Tibial nerve (tissue), 4 donors: ENCODE measurements around the gene TNFSF13. TPM values are rescaled to one million over a fixed set of nuclear protein-coding genes. Genes with fewer than 3 reads are reported as not detected.

ENCODE experiments used
- DNase-seq, 2 donors: peaks; one replicate each; pipeline ENCODE4 v3.0.0-alpha.2; 2019; ENCODE audit warnings: low spot score in 2 of 2
- H3K27ac ChIP-seq, 4 donors: fragments of 200-600 bp; sonication (generic) in 3 of 4; one replicate each; pipeline ENCODE4 v1.5.1; 2017 to 2019; ENCODE audit warnings: mild to moderate bottlenecking in 1 of 4
- H3K27me3 ChIP-seq, 2 donors: fragments of 200-600 bp; sonication (generic) in 1 of 2; one replicate each; pipeline versions ENCODE4 v1.5.1 to v1.6.0; 2017 to 2019
- H3K36me3 ChIP-seq, 3 donors: fragments of 200-600 bp; sonication (generic); one replicate each; pipeline ENCODE4 v1.5.1; 2018 to 2019
- H3K4me1 ChIP-seq, 4 donors: fragments of 200-600 bp; sonication (generic) in 3 of 4; one replicate each; pipeline ENCODE4 v1.5.1; 2017 to 2019
- H3K4me3 ChIP-seq, 4 donors: fragments of 200-600 bp; sonication (generic) in 3 of 4; one replicate each; pipeline ENCODE4 v1.5.1; 2017 to 2019; ENCODE audit warnings: mild to moderate bottlenecking in 1 of 4, moderate library complexity in 1 of 4
- H3K9me3 ChIP-seq, 4 donors: fragments of 200-600 bp; sonication (generic) in 3 of 4; one replicate each; pipeline ENCODE4 v1.5.1; 2017 to 2019
- CTCF ChIP-seq, 5 experiments: fragments of 200-600 bp in 3 of 5; fragments of 450-650 bp in 2 of 5; sonication (generic) in 3 of 5; IDR thresholded peaks; one replicate each; pipeline ENCODE4 v1.5.1; 2016 to 2019; ENCODE audit warnings: antibody characterized with exemption in 5 of 5, mild to moderate bottlenecking in 3 of 5, moderate library complexity in 2 of 5
- EP300 ChIP-seq, 2 donors: sonication (generic); formaldehyde crosslinking; IDR thresholded peaks; one replicate each; pipeline ENCODE4 v1.6.1; 2017; ENCODE audit warnings: antibody characterized with exemption in 2 of 2, mild to moderate bottlenecking in 1 of 2
- POLR2A ChIP-seq, 2 donors: fragments of 450-650 bp; IDR thresholded peaks; one replicate each; pipeline ENCODE4 v1.6.1; 2017; ENCODE audit warnings: antibody characterized with exemption in 2 of 2, mild to moderate bottlenecking in 2 of 2, moderate library complexity in 2 of 2
- WGBS, 2 donors: methylation state at CpG; one replicate each; pipeline ENCODE4 v1.1.5; 2018; 5-methylcytosine and 5-hydroxymethylcytosine counted together
- total RNA-seq, 4 donors: library from RNA; depleted of rRNA; stranded (reverse); fragments of >200 nt; gene quantifications; one replicate each; pipeline ENCODE4 v1.1.0, GENCODE V29; 2016

TNFSF13 gene
- total RNA-seq, 4 donors from 2014 or later = 44.7 to 93.3 (median 64.7) TPM

- H3K4me1 ChIP-seq = peaks cover 0 to 47% (median 27%) of the 10 kb centered on the region in 4 donors
- H3K4me3 ChIP-seq = peak overlapping the region; percentile 5 to 96 (median 52)
- H3K27ac ChIP-seq = peak overlapping the region; percentile 68 to 100 (median 98)
- no peaks in the 10 kb centered on the region for H3K9me3 ChIP-seq
- DNase-seq = no peak
- H3K27me3 ChIP-seq = no peaks in the 10 kb centered on the region
- WGBS, 2 donors = 1% methylated on average over 10 to 11 of the region's 11 CpGs
- H3K36me3 ChIP-seq = peaks cover 2 to 72% (median 25%) of the 10 kb centered on the region in 3 donors
- no peak for TF ChIP-seq CTCF (IDR thresholded peaks at IDR 0.05)
- TF ChIP-seq POLR2A (IDR thresholded peaks at IDR 0.05) = no peak
- TF ChIP-seq EP300 (IDR thresholded peaks at IDR 0.05) = peak in 1 of 2 donors; percentile 98
Measured at GRCh38 chr17:7572338-7572587, 13.7 kb downstream of the TNFSF13 start.

GRCh38 chr17:7572588-7573323 lies 14.2 kb downstream of the TNFSF13 start:
- H3K4me1 ChIP-seq = peaks cover 0 to 52% (median 27%) of the 10 kb centered on the region in 4 donors
- WGBS, 2 donors = 0 to 1% methylated on average over 8 to 59 of the region's 73 CpGs
- H3K27ac ChIP-seq = peak overlapping the region; percentile 98 to 100 (median 100)
- no peaks in the 10 kb centered on the region for H3K27me3 ChIP-seq
- peak; percentile 99 for DNase-seq
- no peaks in the 10 kb centered on the region for H3K9me3 ChIP-seq
- peaks cover 0 to 72% (median 30%) of the 10 kb centered on the region in 3 donors for H3K36me3 ChIP-seq
- H3K4me3 ChIP-seq = peak overlapping the region; percentile 96 to 98 (median 97)
- peak; percentile 4 to 99 for TF ChIP-seq EP300 (IDR thresholded peaks at IDR 0.05)
- peak; percentile 98 to 99 for TF ChIP-seq POLR2A (IDR thresholded peaks at IDR 0.05)
- peak in 2 of 5 experiments; percentile 48 to 54 for TF ChIP-seq CTCF (IDR thresholded peaks at IDR 0.05)

GRCh38 chr17:7573324-7574080 lies 15.0 kb downstream of the TNFSF13 start:
- Histone ChIP-seq H3K27me3 (no peaks in the 10 kb centered on the region), H3K4me1 (peaks cover 0 to 59% (median 27%) of the 10 kb centered on the region in 4 donors), H3K4me3 (peak overlapping the region; percentile 96 to 98 (median 97)), H3K9me3 (no peaks in the 10 kb centered on the region), H3K27ac (peak overlapping the region; percentile 98 to 100 (median 100)), H3K36me3 (peaks cover 0 to 74% (median 34%) of the 10 kb centered on the region in 3 donors)
- 0 to 1% methylated on average over 24 of the region's 71 CpGs for whole genome bisulfite sequencing, 2 donors
- DNase-seq = peak; percentile 78 to 80
- TF ChIP-seq EP300 (IDR thresholded peaks at IDR 0.05) = peak; percentile 76 to 95
- peak; percentile 32 to 78 for TF ChIP-seq POLR2A (IDR thresholded peaks at IDR 0.05)
- peak in 1 of 5 experiments; percentile 26 for TF ChIP-seq CTCF (IDR thresholded peaks at IDR 0.05)

GRCh38 chr17:7574176-7574953 lies 15.8 kb downstream of the TNFSF13 start:
- Histone ChIP-seq H3K4me3 (peak overlapping the region; percentile 96 to 98 (median 97)), H3K4me1 (peaks cover 0 to 66% (median 32%) of the 10 kb centered on the region in 4 donors), H3K36me3 (peaks cover 4 to 76% (median 34%) of the 10 kb centered on the region in 3 donors), H3K27ac (peak overlapping the region; percentile 98 to 100 (median 100)), H3K27me3 (no peaks in the 10 kb centered on the region), H3K9me3 (no peaks in the 10 kb centered on the region)
- WGBS, 2 donors = 14 to 21% methylated on average over 14 of the region's 15 CpGs
- TF ChIP-seq POLR2A (IDR thresholded peaks at IDR 0.05) (no peak), EP300 (IDR thresholded peaks at IDR 0.05) (no peak), CTCF (IDR thresholded peaks at IDR 0.05) (no peak)
- DNase-seq = no peak
